Heart left ventricle (tissue), 13 donors: Measurements from ENCODE around the gene ZSWIM2.

Source experiments
- CTCF ChIP-seq, 12 donors: fragments of 200-600 bp; sonication (generic) in 4 of 12; IDR thresholded peaks; one replicate each; pipeline versions ENCODE4 v1.5.0 to v1.8.0; 2018 to 2022; ENCODE audit warnings: antibody characterized with exemption in 12 of 12, mild to moderate bottlenecking in 5 of 12
- POLR2A ChIP-seq, 2 donors: fragments of 450-650 bp; IDR thresholded peaks; one replicate each; pipeline ENCODE4 v1.6.1; 2017; ENCODE audit warnings: antibody characterized with exemption in 2 of 2, mild to moderate bottlenecking in 2 of 2, moderate library complexity in 2 of 2
- donor health status: ischemic (EF 13 %, LVEDD 7.1; RV severe dilation, severe dysfunction).
- donor health status: DM: no; HTN: yes; CAD: no.
- donor health status: DM: no; HTN: no; CAD: no.
- donor health status: ischemic (EF 25% LVEDD 6.9; RV normal size, moderate dysfunction).
- donor health status: ischemic (EF 25% LVEDD 5.7; RV mildly dilated, moderate dysfunction).
- donor health status: ischemic (EF 35%, LVEDD 5.7; RV mildly dilated, moderate dysfunction).
- donor health status: nonischemic (EF 11% LVEDD 7.7; RV severe dilation, severe dysfunction).
- donor health status: DM: yes; HTN: yes; CAD: no.
- donor health status: PGD.
- donor health status: ischemic (EF 29% LVEDD 5.4; RV normal size, mild dysfunction).
- donor health status: nonischemic (EF 23%, LVEDD 6.1; RV moderate dilation, normal function).

GRCh38 chr2:186871881-186872280, 22.9 kb upstream of the ZSWIM2 start:
- TF ChIP-seq CTCF (IDR thresholded peaks at IDR 0.05) (no peak), POLR2A (IDR thresholded peaks at IDR 0.05) (no peak)
